Measurements from ENCODE around the gene EIF1AX.
A peak's percentile ranks its signal among the peaks of the same experiment; 100 is the strongest.

Gene EIF1AX

DNA sequence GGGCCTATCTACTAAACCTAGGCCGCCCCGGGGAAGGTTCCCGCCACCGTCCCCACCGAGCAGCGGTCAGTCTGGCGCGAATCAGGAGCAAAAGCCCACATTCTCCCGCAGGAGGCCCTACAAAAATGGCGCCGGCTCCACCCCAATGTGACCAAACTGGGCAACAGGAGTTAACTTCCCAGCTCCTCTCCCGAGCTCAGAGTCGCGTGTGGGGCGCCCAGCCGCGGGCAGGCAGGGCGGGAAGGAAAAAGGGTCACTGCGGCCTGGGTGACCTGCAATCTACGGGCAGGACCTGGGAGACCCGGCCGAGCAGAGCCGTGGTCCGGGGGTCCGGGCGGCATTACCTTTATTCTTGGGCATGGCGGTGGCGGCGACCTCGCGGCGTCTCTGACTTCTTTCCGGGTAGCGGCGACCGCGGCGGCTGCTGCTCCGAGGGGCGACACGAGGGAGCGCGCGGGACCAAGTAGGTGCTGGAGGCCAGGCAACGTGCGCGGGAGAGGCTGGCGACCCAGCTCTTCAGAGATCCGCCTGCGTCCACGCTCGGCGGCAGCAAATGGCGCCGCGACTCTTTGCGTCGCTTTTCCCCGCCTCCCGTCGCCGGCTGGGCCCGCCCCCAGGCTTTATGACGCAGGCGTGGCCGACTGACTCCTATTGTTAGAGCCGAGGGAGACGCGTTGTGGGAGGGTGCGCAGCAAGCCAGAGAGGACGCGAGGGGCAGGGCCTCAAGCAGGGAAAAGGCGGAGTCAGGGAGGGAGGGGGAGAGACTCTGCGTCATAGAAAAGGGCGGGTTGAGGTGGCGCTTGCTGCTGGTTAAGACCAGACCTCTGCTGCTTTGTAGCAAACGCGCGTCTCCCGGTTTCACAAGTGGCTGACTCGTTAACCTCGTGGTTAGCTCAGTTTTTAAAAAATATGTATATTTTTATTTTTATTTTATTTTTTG lies at the start of gene EIF1AX:
EIF1AX (minus strand) TSS at position 558 of the 940 bp plus-strand sequence; CDS start at position 360, 198 bp downstream.
- H4K20me1 ChIP-seq (ENCODE audit: insufficient read depth, low read length) = peaks cover 18% of the 10 kb centered on the region

GRCh38 chrX:20189171-20189570 lies 47.5 kb upstream of the EIF1AX start:
- no peak for TF ChIP-seq EZH2 (IDR thresholded peaks at IDR 0.05; ENCODE audit: borderline replicate concordance, low read depth, low read length, severe bottlenecking)
- TF ChIP-seq CTCF (IDR thresholded peaks at IDR 0.05; ENCODE audit: borderline replicate concordance, extremely low read depth, low read length, poor library complexity, severe bottlenecking) = no peak
- no peak for ATAC-seq (ENCODE audit: insufficient read depth, low read depth)
- no peak overlapping the region for H2AFZ ChIP-seq (ENCODE audit: low read depth, low read length)
- no peaks in the 10 kb centered on the region for H4K20me1 ChIP-seq (ENCODE audit: insufficient read depth, low read length)
- no peaks in the 10 kb centered on the region for H3K79me2 ChIP-seq (ENCODE audit: insufficient read depth, low read length)
- no peak overlapping the region for H3K27ac ChIP-seq (ENCODE audit: low read length)
- DNase-seq = no peak
- no peak overlapping the region for H3K9ac ChIP-seq (ENCODE audit: low read depth, low read length)
- no peaks in the 10 kb centered on the region for H3K9me3 ChIP-seq (ENCODE audit: insufficient read depth, low read length, severe bottlenecking)
- H3K27me3 ChIP-seq (ENCODE audit: insufficient read depth, low read length, poor library complexity) = no peaks in the 10 kb centered on the region
- no peak overlapping the region for H3K4me3 ChIP-seq (ENCODE audit: low read depth in 1 of 2, low read length in 2 of 2)
- peaks cover 47% of the 10 kb centered on the region for H3K36me3 ChIP-seq (ENCODE audit: insufficient read depth, low read length)
- H3K4me2 ChIP-seq (ENCODE audit: insufficient read depth, low read length) = no peak overlapping the region
- H3K4me1 ChIP-seq (ENCODE audit: insufficient read depth, low read length) = no peaks in the 10 kb centered on the region

More for the DNA sequence above, at the start of gene EIF1AX:
- Histone ChIP-seq H3K79me2 (ENCODE audit: insufficient read depth, low read length) (peaks cover 46% of the 10 kb centered on the region), H3K36me3 (ENCODE audit: insufficient read depth, low read length) (peaks cover 31% of the 10 kb centered on the region), H3K9ac (ENCODE audit: low read depth, low read length) (peak within 1 kb of the TSS; percentile 86), H3K9me3 (ENCODE audit: insufficient read depth, low read length, severe bottlenecking) (no peaks in the 10 kb centered on the region), H3K4me1 (ENCODE audit: insufficient read depth, low read length) (peaks cover 34% of the 10 kb centered on the region), H3K27ac (ENCODE audit: low read length) (peak within 1 kb of the TSS; percentile 81), H3K4me3 (ENCODE audit: low read depth in 1 of 2, low read length in 2 of 2) (peak within 1 kb of the TSS; percentile 84 to 92), H3K27me3 (ENCODE audit: insufficient read depth, low read length, poor library complexity) (no peaks in the 10 kb centered on the region), H3K4me2 (ENCODE audit: insufficient read depth, low read length) (peak within 1 kb of the TSS; percentile 81), H2AFZ (ENCODE audit: low read depth, low read length) (peak within 1 kb of the TSS; percentile 78)
- TF ChIP-seq CTCF (IDR thresholded peaks at IDR 0.05; ENCODE audit: borderline replicate concordance, extremely low read depth, low read length, poor library complexity, severe bottlenecking) (no peak), EZH2 (IDR thresholded peaks at IDR 0.05; ENCODE audit: borderline replicate concordance, low read depth, low read length, severe bottlenecking) (no peak)
- peak; percentile 95 for ATAC-seq (ENCODE audit: insufficient read depth, low read depth)
- DNase-seq = peak; percentile 97

DNA sequence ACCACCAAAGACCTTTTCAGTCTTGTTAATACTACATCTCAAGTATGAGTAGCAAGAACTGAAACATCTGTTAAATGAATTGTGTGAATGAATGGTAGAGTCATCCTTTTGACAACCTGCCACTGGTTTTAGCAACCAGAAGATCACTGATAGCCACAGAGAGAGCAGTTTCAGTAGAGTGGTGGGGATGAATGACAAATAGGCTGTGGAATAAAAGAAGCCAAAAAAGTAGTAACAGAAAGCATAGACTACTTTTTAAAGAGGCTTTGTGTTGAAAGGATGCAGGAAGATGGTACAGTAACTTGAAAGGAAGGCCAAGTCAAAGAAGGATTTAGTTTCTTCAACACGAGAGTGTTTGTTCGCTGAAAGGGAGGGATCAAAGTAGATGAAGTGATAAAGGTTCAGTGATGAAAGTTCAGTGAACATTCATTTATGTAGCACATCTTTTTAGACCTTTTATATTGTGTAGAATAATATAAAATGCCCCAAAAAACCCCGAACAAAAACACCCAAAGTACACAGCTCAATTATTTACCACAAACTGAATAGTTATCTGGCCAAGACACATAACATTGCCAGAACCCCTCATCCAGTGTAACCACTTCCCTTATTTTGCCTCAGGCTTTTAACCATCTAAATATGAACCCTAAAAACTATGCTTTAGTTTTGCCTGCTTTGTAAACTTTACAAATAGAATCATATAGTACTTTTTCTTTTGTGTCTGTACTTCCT lies 40.1 kb upstream of the EIF1AX start:
- H3K4me3 ChIP-seq (ENCODE audit: low read depth in 1 of 2, low read length in 2 of 2) = no peak overlapping the region
- H3K4me1 ChIP-seq (ENCODE audit: insufficient read depth, low read length) = no peaks in the 10 kb centered on the region
- no peaks in the 10 kb centered on the region for H4K20me1 ChIP-seq (ENCODE audit: insufficient read depth, low read length)
- no peak overlapping the region for H3K9ac ChIP-seq (ENCODE audit: low read depth, low read length)
- H2AFZ ChIP-seq (ENCODE audit: low read depth, low read length) = no peak overlapping the region
- peaks cover 34% of the 10 kb centered on the region; the same call in 1 of the 2 replicates for H3K36me3 ChIP-seq (ENCODE audit: insufficient read depth, low read length)
- H3K4me2 ChIP-seq (ENCODE audit: insufficient read depth, low read length) = no peak overlapping the region
- no peaks in the 10 kb centered on the region for H3K27me3 ChIP-seq (ENCODE audit: insufficient read depth, low read length, poor library complexity)
- no peak for ATAC-seq (ENCODE audit: insufficient read depth, low read depth)
- no peak for DNase-seq
- H3K9me3 ChIP-seq (ENCODE audit: insufficient read depth, low read length, severe bottlenecking) = no peaks in the 10 kb centered on the region
- H3K79me2 ChIP-seq (ENCODE audit: insufficient read depth, low read length) = no peaks in the 10 kb centered on the region
- TF ChIP-seq CTCF (IDR thresholded peaks at IDR 0.05; ENCODE audit: borderline replicate concordance, extremely low read depth, low read length, poor library complexity, severe bottlenecking) (no peak), EZH2 (IDR thresholded peaks at IDR 0.05; ENCODE audit: borderline replicate concordance, low read depth, low read length, severe bottlenecking) (no peak)
- H3K27ac ChIP-seq (ENCODE audit: low read length) = no peak overlapping the region

Data from DND-41 (cell line).